ENCODE measurements around the gene GNB5.

GNB5 gene

DNA sequence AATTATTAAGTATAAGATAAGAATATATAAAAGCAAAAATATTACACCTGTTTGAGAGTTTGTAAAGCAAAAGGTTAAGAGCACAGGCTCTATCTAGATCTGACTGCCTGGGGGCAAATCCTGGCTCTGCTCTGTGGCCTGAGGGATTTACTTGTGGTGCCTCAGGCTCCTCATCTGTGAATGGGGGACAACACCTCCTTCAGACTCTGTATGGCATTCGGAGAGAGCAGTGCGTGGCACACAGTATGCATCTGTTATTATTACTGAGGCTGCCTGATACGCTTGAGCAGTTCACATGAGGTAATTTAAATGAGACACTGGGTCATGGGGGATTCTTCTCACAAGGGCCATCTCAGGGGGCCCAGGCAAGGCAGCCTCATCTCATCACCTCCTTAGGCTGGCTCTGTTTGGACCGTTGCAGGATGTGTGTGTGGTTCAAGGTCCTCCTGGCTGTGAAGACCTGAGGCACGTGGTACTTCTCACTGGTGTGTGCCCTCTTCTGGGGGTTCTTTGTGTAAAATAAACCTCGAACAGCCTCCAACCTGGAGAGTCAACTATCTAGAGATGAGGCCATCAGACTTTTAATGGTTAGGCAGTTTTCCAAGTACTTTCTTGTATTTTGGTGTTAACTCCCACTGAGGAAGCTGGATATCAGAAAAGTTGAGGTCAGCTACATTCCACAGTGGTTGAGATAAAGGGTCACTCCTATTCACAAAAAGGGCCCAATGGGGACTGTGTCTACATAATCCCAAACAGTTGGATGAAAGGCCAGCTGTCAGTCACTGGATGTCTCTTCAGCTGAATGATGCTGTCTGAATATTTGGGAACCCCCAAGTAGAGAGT, 9.0 kb downstream of the GNB5 start:
- TF ChIP-seq ZFP3 (CRISPR knock-in tag; IDR thresholded peaks at IDR 0.05) (no peak), TCF4 (CRISPR knock-in tag; IDR thresholded peaks at IDR 0.05; ENCODE audit: borderline replicate concordance) (no peak), SNAI2 (CRISPR knock-in tag; IDR thresholded peaks at IDR 0.05) (no peak), PPARA (CRISPR knock-in tag; IDR thresholded peaks at IDR 0.05; ENCODE audit: borderline replicate concordance) (no peak), ESRRG (CRISPR knock-in tag; IDR thresholded peaks at IDR 0.05) (no peak), OSR1 (CRISPR knock-in tag; IDR thresholded peaks at IDR 0.05) (no peak), TOX (CRISPR knock-in tag; IDR thresholded peaks at IDR 0.05; ENCODE audit: borderline replicate concordance) (no peak), ZNF8 (CRISPR knock-in tag; IDR thresholded peaks at IDR 0.05) (no peak), ZC3H10 (CRISPR knock-in tag; IDR thresholded peaks at IDR 0.05) (no peak), ZNF70 (CRISPR knock-in tag; IDR thresholded peaks at IDR 0.05) (no peak), CSDC2 (CRISPR knock-in tag; IDR thresholded peaks at IDR 0.05) (no peak), ZFP30 (CRISPR knock-in tag; IDR thresholded peaks at IDR 0.05) (no peak), ARNTL (CRISPR knock-in tag; IDR thresholded peaks at IDR 0.05; ENCODE audit: borderline replicate concordance, low read depth) (no peak), RARB (CRISPR knock-in tag; IDR thresholded peaks at IDR 0.05) (no peak), ZNF565 (CRISPR knock-in tag; conservative IDR thresholded peaks at IDR 0.05; ENCODE audit: low read depth) (no peak)
- TF ChIP-seq, protein P1, sequence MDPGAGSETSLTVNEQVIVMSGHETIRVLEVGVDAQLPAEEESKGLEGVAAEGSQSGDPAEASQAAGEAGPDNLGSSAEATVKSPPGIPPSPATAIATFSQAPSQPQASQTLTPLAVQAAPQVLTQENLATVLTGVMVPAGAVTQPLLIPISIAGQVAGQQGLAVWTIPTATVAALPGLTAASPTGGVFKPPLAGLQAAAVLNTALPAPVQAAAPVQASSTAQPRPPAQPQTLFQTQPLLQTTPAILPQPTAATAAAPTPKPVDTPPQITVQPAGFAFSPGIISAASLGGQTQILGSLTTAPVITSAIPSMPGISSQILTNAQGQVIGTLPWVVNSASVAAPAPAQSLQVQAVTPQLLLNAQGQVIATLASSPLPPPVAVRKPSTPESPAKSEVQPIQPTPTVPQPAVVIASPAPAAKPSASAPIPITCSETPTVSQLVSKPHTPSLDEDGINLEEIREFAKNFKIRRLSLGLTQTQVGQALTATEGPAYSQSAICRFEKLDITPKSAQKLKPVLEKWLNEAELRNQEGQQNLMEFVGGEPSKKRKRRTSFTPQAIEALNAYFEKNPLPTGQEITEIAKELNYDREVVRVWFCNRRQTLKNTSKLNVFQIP (CRISPR knock-in tag; IDR thresholded peaks at IDR 0.05; ENCODE audit: borderline replicate concordance, low read depth), result no peak
- TF ChIP-seq, protein P2, sequence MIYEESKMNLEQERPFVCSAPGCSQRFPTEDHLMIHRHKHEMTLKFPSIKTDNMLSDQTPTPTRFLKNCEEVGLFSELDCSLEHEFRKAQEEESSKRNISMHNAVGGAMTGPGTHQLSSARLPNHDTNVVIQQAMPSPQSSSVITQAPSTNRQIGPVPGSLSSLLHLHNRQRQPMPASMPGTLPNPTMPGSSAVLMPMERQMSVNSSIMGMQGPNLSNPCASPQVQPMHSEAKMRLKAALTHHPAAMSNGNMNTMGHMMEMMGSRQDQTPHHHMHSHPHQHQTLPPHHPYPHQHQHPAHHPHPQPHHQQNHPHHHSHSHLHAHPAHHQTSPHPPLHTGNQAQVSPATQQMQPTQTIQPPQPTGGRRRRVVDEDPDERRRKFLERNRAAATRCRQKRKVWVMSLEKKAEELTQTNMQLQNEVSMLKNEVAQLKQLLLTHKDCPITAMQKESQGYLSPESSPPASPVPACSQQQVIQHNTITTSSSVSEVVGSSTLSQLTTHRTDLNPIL (CRISPR knock-in tag; IDR thresholded peaks at IDR 0.05; ENCODE audit: low read depth), result no peak
- TF ChIP-seq, protein P3, sequence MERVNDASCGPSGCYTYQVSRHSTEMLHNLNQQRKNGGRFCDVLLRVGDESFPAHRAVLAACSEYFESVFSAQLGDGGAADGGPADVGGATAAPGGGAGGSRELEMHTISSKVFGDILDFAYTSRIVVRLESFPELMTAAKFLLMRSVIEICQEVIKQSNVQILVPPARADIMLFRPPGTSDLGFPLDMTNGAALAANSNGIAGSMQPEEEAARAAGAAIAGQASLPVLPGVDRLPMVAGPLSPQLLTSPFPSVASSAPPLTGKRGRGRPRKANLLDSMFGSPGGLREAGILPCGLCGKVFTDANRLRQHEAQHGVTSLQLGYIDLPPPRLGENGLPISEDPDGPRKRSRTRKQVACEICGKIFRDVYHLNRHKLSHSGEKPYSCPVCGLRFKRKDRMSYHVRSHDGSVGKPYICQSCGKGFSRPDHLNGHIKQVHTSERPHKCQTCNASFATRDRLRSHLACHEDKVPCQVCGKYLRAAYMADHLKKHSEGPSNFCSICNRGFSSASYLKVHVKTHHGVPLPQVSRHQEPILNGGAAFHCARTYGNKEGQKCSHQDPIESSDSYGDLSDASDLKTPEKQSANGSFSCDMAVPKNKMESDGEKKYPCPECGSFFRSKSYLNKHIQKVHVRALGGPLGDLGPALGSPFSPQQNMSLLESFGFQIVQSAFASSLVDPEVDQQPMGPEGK (CRISPR knock-in tag; IDR thresholded peaks at IDR 0.05; ENCODE audit: borderline replicate concordance), result no peak
- TF ChIP-seq, protein P4, sequence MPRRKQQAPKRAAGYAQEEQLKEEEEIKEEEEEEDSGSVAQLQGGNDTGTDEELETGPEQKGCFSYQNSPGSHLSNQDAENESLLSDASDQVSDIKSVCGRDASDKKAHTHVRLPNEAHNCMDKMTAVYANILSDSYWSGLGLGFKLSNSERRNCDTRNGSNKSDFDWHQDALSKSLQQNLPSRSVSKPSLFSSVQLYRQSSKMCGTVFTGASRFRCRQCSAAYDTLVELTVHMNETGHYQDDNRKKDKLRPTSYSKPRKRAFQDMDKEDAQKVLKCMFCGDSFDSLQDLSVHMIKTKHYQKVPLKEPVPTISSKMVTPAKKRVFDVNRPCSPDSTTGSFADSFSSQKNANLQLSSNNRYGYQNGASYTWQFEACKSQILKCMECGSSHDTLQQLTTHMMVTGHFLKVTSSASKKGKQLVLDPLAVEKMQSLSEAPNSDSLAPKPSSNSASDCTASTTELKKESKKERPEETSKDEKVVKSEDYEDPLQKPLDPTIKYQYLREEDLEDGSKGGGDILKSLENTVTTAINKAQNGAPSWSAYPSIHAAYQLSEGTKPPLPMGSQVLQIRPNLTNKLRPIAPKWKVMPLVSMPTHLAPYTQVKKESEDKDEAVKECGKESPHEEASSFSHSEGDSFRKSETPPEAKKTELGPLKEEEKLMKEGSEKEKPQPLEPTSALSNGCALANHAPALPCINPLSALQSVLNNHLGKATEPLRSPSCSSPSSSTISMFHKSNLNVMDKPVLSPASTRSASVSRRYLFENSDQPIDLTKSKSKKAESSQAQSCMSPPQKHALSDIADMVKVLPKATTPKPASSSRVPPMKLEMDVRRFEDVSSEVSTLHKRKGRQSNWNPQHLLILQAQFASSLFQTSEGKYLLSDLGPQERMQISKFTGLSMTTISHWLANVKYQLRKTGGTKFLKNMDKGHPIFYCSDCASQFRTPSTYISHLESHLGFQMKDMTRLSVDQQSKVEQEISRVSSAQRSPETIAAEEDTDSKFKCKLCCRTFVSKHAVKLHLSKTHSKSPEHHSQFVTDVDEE (CRISPR knock-in tag; IDR thresholded peaks at IDR 0.05), result no peak
- TF ChIP-seq, protein P5, sequence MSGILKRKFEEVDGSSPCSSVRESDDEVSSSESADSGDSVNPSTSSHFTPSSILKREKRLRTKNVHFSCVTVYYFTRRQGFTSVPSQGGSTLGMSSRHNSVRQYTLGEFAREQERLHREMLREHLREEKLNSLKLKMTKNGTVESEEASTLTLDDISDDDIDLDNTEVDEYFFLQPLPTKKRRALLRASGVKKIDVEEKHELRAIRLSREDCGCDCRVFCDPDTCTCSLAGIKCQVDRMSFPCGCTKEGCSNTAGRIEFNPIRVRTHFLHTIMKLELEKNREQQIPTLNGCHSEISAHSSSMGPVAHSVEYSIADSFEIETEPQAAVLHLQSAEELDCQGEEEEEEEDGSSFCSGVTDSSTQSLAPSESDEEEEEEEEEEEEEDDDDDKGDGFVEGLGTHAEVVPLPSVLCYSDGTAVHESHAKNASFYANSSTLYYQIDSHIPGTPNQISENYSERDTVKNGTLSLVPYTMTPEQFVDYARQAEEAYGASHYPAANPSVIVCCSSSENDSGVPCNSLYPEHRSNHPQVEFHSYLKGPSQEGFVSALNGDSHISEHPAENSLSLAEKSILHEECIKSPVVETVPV (CRISPR knock-in tag; IDR thresholded peaks at IDR 0.05), result no peak
- ATAC-seq, result no peak

DNA sequence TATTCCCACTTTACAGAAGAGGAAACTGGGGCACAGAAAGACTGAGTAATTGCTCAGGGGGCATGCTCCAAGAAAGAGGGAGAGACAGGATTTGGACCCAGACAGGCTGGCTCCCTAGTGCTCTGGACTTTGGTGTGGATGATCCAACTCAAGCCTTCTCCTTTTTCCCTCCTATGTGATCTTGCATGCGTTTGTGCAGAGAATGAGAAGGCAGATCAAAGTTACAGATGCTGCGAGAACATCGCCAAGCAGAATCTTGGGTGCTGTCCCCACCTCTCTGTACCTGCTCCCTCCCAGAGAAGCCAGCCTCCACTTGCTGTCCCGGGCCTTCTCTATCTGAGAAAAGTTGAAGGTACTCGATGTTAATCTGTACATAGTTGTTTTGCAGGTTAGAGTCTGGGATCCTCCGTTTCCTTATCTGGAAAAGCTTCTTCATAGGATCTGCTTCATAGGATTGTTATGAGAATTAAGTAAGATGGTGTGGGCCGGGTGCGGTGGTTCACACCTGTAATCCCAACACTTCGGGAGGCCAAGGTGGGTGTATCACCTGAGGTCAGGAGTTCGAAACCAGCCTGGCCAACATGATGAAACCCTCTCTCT, 10.2 kb downstream of the GNB5 start:
- no peak for ATAC-seq
- TF ChIP-seq ZC3H10 (CRISPR knock-in tag; IDR thresholded peaks at IDR 0.05), result no peak
- no peak for TF ChIP-seq GLIS3 (CRISPR knock-in tag; IDR thresholded peaks at IDR 0.05)
- TF ChIP-seq, protein P2 (CRISPR knock-in tag; IDR thresholded peaks at IDR 0.05; ENCODE audit: low read depth), result no peak
- TF ChIP-seq ARNTL (CRISPR knock-in tag; IDR thresholded peaks at IDR 0.05; ENCODE audit: borderline replicate concordance, low read depth), result no peak
- no peak for TF ChIP-seq ZNF70 (CRISPR knock-in tag; IDR thresholded peaks at IDR 0.05)
- TF ChIP-seq, protein P3 (CRISPR knock-in tag; IDR thresholded peaks at IDR 0.05; ENCODE audit: borderline replicate concordance), result no peak
- TF ChIP-seq, protein P5 (CRISPR knock-in tag; IDR thresholded peaks at IDR 0.05), result no peak
- TF ChIP-seq ISL1 (CRISPR knock-in tag; IDR thresholded peaks at IDR 0.05), result no peak
- TF ChIP-seq ZNF565 (CRISPR knock-in tag; conservative IDR thresholded peaks at IDR 0.05; ENCODE audit: low read depth), result no peak
- no peak for TF ChIP-seq ESRRG (CRISPR knock-in tag; IDR thresholded peaks at IDR 0.05)

Measured in SK-N-SH treated with all-trans-retinoic acid at 6 μM for 48 hours (cell line).